Activated CD8-positive, alpha-beta memory T cell treated with anti-CD3 and anti-CD28 coated beads, Interleukin-2, amount 50 U/mL, for 4 hours (primary cell): Measurements from ENCODE around the gene AEN.

Experiments used
- DNase-seq: peaks from one replicate; pipeline ENCODE4 v3.0.0-alpha.2; 2020

Gene AEN

GRCh38 chr15:88680241-88681001 lies 59.3 kb downstream of the AEN start:
- no peak for DNase-seq

GRCh38 chr15:88681610-88682221 lies 60.6 kb downstream of the AEN start:
- no peak for DNase-seq
